HL-60 (cell line): ENCODE results near the gene TBCC.

ENCODE experiments used
- CTCF ChIP-seq: IDR thresholded peaks from one replicate; pipeline ENCODE4 v1.5.1; 2011; ENCODE audit warnings: low read length, control low read depth, inconsistent platforms; ENCODE audit not compliant: insufficient read depth
- GABPA ChIP-seq: IDR thresholded peaks from 2 replicates; pipeline ENCODE4 v1.6.1; 2012; ENCODE audit warnings: low read depth
- POLR2AphosphoS5 ChIP-seq: IDR thresholded peaks from 2 replicates; pipeline ENCODE4 v1.6.1; 2012; ENCODE audit warnings: low read depth
- REST ChIP-seq: IDR thresholded peaks from 2 replicates; pipeline ENCODE4 v1.6.1; 2012; ENCODE audit warnings: low read depth; ENCODE audit not compliant: insufficient replicate concordance

- no peak for TF ChIP-seq CTCF
- TF ChIP-seq POLR2AphosphoS5: peak; percentile 80
- peak; percentile 11 for TF ChIP-seq REST
- no peak for TF ChIP-seq GABPA
Measured at GRCh38 chr6:42782689-42783176, 36.8 kb upstream of the TBCC start.
